ENCODE measurements around the gene WASF2. TPM values are rescaled to one million over a fixed set of nuclear protein-coding genes. Genes with fewer than 3 reads are reported as not detected.

The WASF2 gene
- total RNA-seq, 4 donors from 2014 or later = 43.4 to 87.8 (median 60.5) TPM

DNA sequence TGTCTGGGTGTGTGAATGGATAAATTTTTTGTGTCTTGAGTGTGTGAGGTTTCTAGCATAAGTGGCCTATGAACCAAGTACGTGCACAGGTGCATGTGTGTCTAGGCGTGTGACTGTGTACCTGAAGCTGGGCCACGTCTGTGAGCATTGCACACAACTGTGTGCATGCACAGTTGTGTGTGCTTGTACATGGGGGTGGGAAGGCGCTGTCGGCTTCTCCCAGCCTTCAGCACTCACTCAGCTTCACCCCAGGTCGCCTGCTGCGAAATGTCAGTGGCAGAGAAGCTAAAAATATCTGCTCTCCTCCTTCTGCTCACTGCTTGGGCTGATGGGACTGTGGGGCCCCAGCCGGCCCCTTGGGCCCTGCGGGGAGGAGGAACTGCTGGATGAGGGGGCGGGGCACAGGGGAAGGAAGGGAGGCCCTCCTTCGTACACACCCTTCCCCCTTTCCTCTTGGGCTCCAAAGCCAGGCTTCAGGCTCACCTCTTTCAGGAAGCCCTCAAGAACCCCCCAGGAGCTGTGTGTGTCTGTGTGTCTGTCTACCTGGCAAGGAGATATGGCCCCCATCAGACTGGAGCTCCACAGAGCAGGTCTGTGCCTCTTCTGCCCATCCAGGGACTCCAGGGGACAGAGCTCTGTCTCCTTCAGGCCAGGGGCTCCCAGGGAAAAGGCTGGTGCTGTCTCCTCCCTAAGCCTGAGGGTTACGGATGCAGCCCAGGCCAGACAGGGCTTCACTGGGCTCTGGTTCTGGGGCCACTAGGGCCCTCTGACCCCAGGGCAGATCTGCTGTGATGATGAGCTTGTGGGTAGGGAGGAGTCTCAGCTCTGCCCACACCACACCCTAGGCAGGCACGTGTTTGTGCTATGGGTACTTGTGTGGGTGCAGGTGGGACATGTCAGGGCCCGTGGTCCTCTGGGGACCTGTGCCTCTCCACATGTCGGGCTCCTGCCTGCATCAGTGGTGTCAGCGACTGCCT is 35.6 kb upstream of the WASF2 start:
- TF ChIP-seq, protein P1, sequence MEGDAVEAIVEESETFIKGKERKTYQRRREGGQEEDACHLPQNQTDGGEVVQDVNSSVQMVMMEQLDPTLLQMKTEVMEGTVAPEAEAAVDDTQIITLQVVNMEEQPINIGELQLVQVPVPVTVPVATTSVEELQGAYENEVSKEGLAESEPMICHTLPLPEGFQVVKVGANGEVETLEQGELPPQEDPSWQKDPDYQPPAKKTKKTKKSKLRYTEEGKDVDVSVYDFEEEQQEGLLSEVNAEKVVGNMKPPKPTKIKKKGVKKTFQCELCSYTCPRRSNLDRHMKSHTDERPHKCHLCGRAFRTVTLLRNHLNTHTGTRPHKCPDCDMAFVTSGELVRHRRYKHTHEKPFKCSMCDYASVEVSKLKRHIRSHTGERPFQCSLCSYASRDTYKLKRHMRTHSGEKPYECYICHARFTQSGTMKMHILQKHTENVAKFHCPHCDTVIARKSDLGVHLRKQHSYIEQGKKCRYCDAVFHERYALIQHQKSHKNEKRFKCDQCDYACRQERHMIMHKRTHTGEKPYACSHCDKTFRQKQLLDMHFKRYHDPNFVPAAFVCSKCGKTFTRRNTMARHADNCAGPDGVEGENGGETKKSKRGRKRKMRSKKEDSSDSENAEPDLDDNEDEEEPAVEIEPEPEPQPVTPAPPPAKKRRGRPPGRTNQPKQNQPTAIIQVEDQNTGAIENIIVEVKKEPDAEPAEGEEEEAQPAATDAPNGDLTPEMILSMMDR (IDR thresholded peaks at IDR 0.05) = no peak
- DNase-seq (ENCODE audit: low spot score) (no peak), ATAC-seq (ENCODE audit: low FRiP score) (no peak)

DNA sequence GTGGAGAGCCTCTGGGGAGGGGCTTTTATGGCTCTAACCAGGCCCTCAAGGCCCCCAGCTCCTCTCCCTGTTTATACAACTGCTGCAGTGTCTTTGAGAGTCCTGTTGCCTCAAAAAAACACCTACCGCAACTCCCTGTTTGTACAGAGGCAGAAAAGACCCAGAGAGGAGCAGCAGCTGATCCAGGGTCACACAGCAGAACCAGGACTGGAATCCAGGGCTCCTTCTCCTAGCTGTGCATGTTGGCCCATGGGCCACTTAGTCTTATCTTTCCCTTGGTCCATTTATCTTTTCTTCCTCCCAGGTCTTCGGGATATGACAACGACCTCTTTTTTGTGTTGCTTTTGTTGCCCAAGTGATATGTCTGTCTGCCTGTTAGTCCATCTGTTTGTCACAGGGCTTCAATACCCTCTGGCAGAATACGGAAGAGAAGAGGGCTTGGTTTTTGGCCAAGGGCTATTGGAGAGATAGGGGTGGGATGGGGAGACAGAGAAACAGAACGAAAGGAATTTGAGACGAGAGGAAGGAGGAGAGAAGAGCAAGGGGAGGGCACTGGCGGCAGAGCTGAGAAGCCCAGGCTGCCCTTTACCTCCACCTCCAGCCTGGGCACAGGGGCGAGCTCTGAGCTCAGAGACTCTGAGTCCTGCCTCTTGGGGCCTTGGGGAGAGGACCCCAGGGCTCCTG is 33.5 kb upstream of the WASF2 start:
- no peak for ATAC-seq (ENCODE audit: low FRiP score)
- DNase-seq (ENCODE audit: low spot score) = no peak
- TF ChIP-seq, protein P1 (IDR thresholded peaks at IDR 0.05) = no peak

DNA sequence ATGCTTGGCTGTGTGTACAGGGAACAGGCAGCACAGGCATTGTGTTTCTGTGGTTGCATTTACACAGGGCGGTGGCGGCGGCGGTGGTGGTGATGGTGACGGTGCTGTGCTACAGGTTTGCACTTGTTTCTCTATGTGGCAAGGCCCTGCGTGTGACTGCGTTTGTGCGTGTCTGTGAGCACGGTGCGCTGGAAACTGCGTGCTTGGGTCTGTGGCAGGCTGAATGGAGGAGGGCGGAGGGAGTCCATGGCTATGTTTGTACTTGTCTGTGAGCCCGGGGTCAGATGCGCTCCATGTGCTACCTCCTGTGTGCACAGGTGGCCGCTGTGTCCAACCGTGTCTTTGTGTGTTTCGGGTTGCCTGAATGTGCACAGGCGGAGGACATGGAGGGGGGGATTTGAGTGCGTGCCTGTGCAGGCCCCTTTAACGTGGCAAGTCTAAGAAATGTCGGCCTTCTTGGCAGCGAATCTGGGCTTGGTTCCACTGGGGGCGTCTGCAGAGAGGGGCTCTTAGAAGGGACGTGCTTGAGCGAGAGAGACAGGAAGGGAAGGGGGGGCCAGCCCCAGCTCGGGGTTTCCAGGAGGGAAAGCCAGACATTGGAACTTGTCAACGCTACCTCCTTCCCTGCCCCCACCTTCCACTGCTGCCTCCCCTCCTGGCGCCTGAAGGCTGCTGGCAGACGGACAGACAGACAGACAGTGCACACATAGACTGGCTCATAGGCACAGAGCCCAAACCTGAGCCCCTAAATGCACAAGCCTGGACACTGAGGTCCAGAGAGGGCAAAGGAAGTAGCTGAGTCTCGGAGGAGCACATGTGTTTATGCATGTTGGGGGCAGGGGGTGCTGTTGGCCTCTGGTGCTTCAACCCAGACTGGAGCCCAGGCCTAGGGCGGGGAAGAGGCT is 32.7 kb upstream of the WASF2 start:
- TF ChIP-seq, protein P1 (IDR thresholded peaks at IDR 0.05) = no peak
- no peak for DNase-seq (ENCODE audit: low spot score)
- no peak for ATAC-seq (ENCODE audit: low FRiP score)

DNA sequence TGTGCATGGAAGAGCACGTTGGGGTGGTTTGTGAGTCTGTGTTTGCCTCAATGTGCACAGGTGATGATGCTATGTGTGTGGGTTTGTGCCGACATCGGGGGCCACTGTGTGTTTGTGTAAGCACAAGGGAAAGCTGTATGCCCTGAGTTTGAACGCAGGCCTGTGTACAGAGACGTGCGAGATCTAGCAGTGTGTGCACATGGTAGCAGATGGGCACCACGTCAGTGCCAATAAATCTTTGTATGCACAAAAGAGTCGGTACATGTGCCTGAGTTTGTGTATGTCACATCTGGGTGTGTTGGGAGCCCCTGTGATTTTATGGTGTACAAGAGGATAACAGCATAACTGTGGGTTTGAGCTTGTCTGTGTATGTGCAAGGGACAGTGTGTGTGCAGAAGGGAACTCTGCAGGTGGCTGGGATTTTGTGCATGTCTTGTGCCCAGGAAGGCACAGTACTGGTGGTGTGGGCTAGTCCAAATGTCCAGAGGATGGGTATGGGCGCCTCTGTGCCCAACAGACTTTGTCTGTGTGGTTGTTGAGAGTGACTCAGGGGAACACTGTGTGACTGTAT is 32.0 kb upstream of the WASF2 start:
- DNase-seq (ENCODE audit: low spot score) (no peak), ATAC-seq (ENCODE audit: low FRiP score) (no peak)
- TF ChIP-seq, protein P1 (IDR thresholded peaks at IDR 0.05) = no peak

DNA sequence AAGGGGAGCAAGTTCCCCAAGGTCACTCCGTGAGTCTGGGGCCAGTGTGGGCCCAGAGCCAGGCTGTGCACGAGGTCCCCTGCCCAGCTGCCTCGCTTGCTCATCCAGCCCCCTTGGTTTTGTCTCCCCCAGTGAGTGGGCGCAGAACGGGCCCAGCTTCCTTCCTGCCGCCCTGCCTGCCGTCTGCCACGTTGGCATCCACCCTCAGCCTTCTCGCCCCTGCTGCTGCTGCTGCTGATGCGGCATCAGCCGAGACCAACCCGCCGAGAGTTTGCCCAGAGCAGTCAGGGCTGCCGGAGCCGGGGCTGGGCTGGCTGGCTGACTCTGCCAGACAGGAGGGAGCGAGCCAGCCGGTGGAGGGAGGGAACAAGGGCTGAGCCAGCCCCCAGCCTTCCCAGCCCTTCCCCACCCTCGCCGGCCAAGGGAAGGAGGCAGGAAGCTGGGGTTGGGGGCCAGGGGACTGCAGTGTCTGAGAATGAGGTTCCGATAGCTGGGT is 31.4 kb upstream of the WASF2 start:
- DNase-seq (ENCODE audit: low spot score) (no peak), ATAC-seq (ENCODE audit: low FRiP score) (no peak)
- TF ChIP-seq, protein P1 (IDR thresholded peaks at IDR 0.05) = no peak

DNA sequence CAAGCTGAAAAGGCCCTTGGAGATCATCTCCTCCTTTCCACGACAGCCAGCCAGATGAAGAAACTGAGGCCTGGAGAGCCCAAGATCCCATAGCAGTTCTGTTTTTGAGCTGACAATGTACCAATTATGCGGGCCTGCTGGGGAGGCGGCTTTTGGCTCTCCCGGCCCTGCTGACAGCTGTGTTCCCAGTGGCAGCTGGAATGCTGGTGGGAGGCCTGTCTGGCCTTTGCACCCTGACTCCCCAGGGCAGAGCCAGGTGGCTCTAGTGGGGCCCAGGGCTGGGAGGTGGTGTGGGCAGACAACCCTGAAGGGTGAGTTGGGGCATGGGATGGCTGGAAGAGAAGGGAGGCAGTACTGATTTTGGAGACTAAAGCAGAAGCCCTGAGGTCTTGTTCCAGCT is 30.7 kb upstream of the WASF2 start:
- DNase-seq (ENCODE audit: low spot score) (no peak), ATAC-seq (ENCODE audit: low FRiP score) (no peak)
- TF ChIP-seq, protein P1 (IDR thresholded peaks at IDR 0.05) = no peak
